HepG2 (cell line): ENCODE results near the gene DPP3. TPM values are rescaled to one million over a fixed set of nuclear protein-coding genes. Genes with fewer than 3 reads are reported as not detected.

Source experiments
- FOXA3 ChIP-seq: IDR thresholded peaks from 2 replicates; pipeline ENCODE4 v1.6.1; 2016; ENCODE audit warnings: missing genetic modification reagents, missing compliant biosample characterization
- GABPA ChIP-seq, 2 experiments: IDR thresholded peaks; 2 replicates each; pipeline ENCODE4 v1.6.1; 2011 to 2016; ENCODE audit warnings: low read depth in 2 of 2, low read length in 1 of 2, missing biosample characterization in 1 of 2, missing genetic modification characterization in 1 of 2
- HNF4A ChIP-seq: sonication (generic); formaldehyde crosslinking; IDR thresholded peaks from 2 replicates; pipeline ENCODE4 v1.4.0; 2020; ENCODE audit warnings: missing genetic modification reagents
- HNF4G ChIP-seq, 2 experiments: sonication (generic) in 1 of 2; formaldehyde crosslinking in 1 of 2; IDR thresholded peaks; 2 replicates each; pipeline versions ENCODE4 v1.4.0 to v1.6.1; 2011 to 2020; ENCODE audit warnings: borderline replicate concordance in 2 of 2, low read depth in 2 of 2, mild to moderate bottlenecking in 2 of 2, low read length in 1 of 2, missing genetic modification reagents in 1 of 2, moderate library complexity in 1 of 2
- MAFG ChIP-seq: sonication (generic); formaldehyde crosslinking; IDR thresholded peaks from 2 replicates; pipeline ENCODE4 v1.5.1; 2020; ENCODE audit warnings: mild to moderate bottlenecking, missing genetic modification reagents
- MBD4 ChIP-seq: IDR thresholded peaks from 2 replicates; pipeline ENCODE4 v1.6.1; 2012; ENCODE audit warnings: low read length, inconsistent platforms, borderline replicate concordance
- NONO ChIP-seq, 2 experiments: fragments of 450-650 bp in 1 of 2; sonication (generic) in 1 of 2; formaldehyde crosslinking in 1 of 2; IDR thresholded peaks in 1 of 2; conservative IDR thresholded peaks in 1 of 2; 2 replicates each; pipeline versions ENCODE4 v1.6.1 to v1.8.0; 2017 to 2022; ENCODE audit warnings: mild to moderate bottlenecking in 1 of 2, missing genetic modification reagents in 1 of 2, moderate library complexity in 1 of 2
- SP5 ChIP-seq: IDR thresholded peaks from 2 replicates; pipeline ENCODE4 v1.6.1; 2016; ENCODE audit warnings: low read depth, borderline replicate concordance
- SPEN ChIP-seq: sonication (generic); formaldehyde crosslinking; IDR thresholded peaks from 2 replicates; pipeline ENCODE4 v1.5.1; 2020; ENCODE audit warnings: low read depth, mild to moderate bottlenecking, missing genetic modification reagents
- TFAP4 ChIP-seq: sonication (generic); IDR thresholded peaks from 2 replicates; pipeline ENCODE4 v1.6.1; 2016; ENCODE audit warnings: low read depth, borderline replicate concordance
- ZBTB20 ChIP-seq: sonication (generic); formaldehyde crosslinking; IDR thresholded peaks from 2 replicates; pipeline ENCODE4 v1.8.1; 2023; ENCODE audit warnings: missing genetic modification reagents, low read depth, mild to moderate bottlenecking, borderline replicate concordance
- ZHX2 ChIP-seq, 2 experiments: sonication (generic) in 1 of 2; formaldehyde crosslinking in 1 of 2; IDR thresholded peaks; 2 replicates each; pipeline versions ENCODE4 v1.6.1 to v1.9.0; 2014 to 2022; ENCODE audit warnings: antibody characterized with exemption in 1 of 2, borderline replicate concordance in 1 of 2, inconsistent platforms in 1 of 2, low read depth in 1 of 2, missing genetic modification reagents in 1 of 2
- ZNF207 ChIP-seq: fragments of 450-650 bp; IDR thresholded peaks from 2 replicates; pipeline ENCODE4 v1.6.1; 2016; ENCODE audit warnings: antibody characterized with exemption, borderline replicate concordance
- ZNF264 ChIP-seq: sonication (generic); formaldehyde crosslinking; IDR thresholded peaks from 2 replicates; pipeline ENCODE4 v1.4.0; 2020; ENCODE audit warnings: missing genetic modification reagents
- ZNF687 ChIP-seq: sonication (generic); formaldehyde crosslinking; IDR thresholded peaks from 2 replicates; pipeline ENCODE4 v1.5.1; 2020; ENCODE audit warnings: mild to moderate bottlenecking, missing genetic modification reagents, moderate library complexity
- ZNF878 ChIP-seq: sonication (generic); formaldehyde crosslinking; IDR thresholded peaks from 2 replicates; pipeline ENCODE4 v1.8.1; 2023; ENCODE audit warnings: mild to moderate bottlenecking, missing genetic modification reagents, moderate library complexity
- polyA plus RNA-seq, 8 experiments: library from polyadenylated mRNA; depleted of rRNA in 3 of 8; stranded (reverse) in 7 of 8; unstranded in 1 of 8; fragments of >200 nt; fragmentation: Illumina TruSeq in 4 of 8; extraction: Trizol in 4 of 8; gene quantifications; 2 replicates each; pipeline versions ENCODE4 v1.2.1 to v1.2.3, GENCODE V29; 2011 to 2016; ENCODE audit warnings: low read depth in 4 of 8, missing spikeins in 1 of 8, mixed read lengths in 1 of 8; ENCODE audit not compliant: insufficient read depth in 1 of 8
- total RNA-seq, 5 experiments: library from RNA; depleted of rRNA; stranded (reverse); fragments of >200 nt; fragmentation: Illumina TruSeq; extraction: Trizol; gene quantifications; 2 replicates each; pipeline ENCODE4 v1.2.3, GENCODE V29; 2016; ENCODE audit warnings: low read depth in 1 of 5

DPP3 gene
- total and polyA plus RNA-seq, 2 of the 13 experiments (the other 11 are each of a cell fraction or from before 2014, with no cell fraction given) = 38.4 to 59.8 TPM

- TF ChIP-seq TFAP4 (peak; percentile 82; the same call in 1 of the 2 replicates), MBD4 (no peak), HNF4A (CRISPR knock-in tag) (peak; percentile 73), MAFG (CRISPR knock-in tag) (peak; percentile 67; the same call in 1 of the 2 replicates), HNF4G (IDR thresholded peaks at IDR 0.05; ENCODE audit: borderline replicate concordance, low read depth, low read length) (peak; percentile 70), HNF4G (CRISPR knock-in tag; IDR thresholded peaks at IDR 0.05; ENCODE audit: borderline replicate concordance, low read depth) (no peak), ZNF687 (peak; percentile 63), ZHX2 (IDR thresholded peaks at IDR 0.05; ENCODE audit: low read depth) (0 out of 2 replicates have a peak, but pooled peaks have one; percentile 9), ZHX2 (CRISPR knock-in tag; IDR thresholded peaks at IDR 0.05; ENCODE audit: borderline replicate concordance) (no peak), ZBTB20 (CRISPR knock-in tag) (no peak), FOXA3 (CRISPR knock-in tag) (no peak), SP5 (CRISPR knock-in tag) (peak; percentile 83), ZNF878 (no peak), ZNF264 (CRISPR knock-in tag) (no peak), SPEN (CRISPR knock-in tag) (peak; percentile 31; the same call in 1 of the 2 replicates), NONO (IDR thresholded peaks at IDR 0.05) (no peak), NONO (CRISPR knock-in tag; conservative IDR thresholded peaks at IDR 0.05) (peak; percentile 44; the same call in 1 of the 2 replicates), ZNF207 (no peak), GABPA (IDR thresholded peaks at IDR 0.05; ENCODE audit: low read depth, low read length) (no peak), GABPA (CRISPR knock-in tag; IDR thresholded peaks at IDR 0.05; ENCODE audit: low read depth) (peak; percentile 6; the same call in 1 of the 2 replicates)
Observed at GRCh38 chr11:66509131-66509561, 28.9 kb downstream of the DPP3 start (continued).
